Activated naive CD8-positive, alpha-beta T cell treated with anti-CD3 and anti-CD28 coated beads, Interleukin-2, amount 50 U/mL, for 24 hours (primary cell): ENCODE results near the gene FAM110C.

Source experiments
- ATAC-seq: fragments of 150-1000 bp; cut with Tn5 transposase; one replicate; pipeline ENCODE4 v1.10.0; 2021
- DNase-seq: peaks from one replicate; pipeline ENCODE4 v3.0.0; 2021
- H3K27ac Mint-ChIP-seq: one replicate; pipeline ENCODE4 v1.8.0; 2021; ENCODE audit warnings: mild to moderate bottlenecking, mixed read lengths
- H3K27me3 Mint-ChIP-seq: one replicate; pipeline ENCODE4 v1.8.0; 2021; ENCODE audit warnings: mixed read lengths
- H3K36me3 Mint-ChIP-seq: one replicate; pipeline ENCODE4 v1.8.0; 2021; ENCODE audit warnings: low read depth, mixed read lengths
- H3K4me1 Mint-ChIP-seq: one replicate; pipeline ENCODE4 v1.8.0; 2021; ENCODE audit warnings: mixed read lengths
- H3K4me3 Mint-ChIP-seq: one replicate; pipeline ENCODE4 v1.8.0; 2021; ENCODE audit warnings: mild to moderate bottlenecking, moderate library complexity, mixed read lengths
- H3K9me3 Mint-ChIP-seq: one replicate; pipeline ENCODE4 v1.8.0; 2021; ENCODE audit warnings: mixed read lengths

FAM110C gene

DNA sequence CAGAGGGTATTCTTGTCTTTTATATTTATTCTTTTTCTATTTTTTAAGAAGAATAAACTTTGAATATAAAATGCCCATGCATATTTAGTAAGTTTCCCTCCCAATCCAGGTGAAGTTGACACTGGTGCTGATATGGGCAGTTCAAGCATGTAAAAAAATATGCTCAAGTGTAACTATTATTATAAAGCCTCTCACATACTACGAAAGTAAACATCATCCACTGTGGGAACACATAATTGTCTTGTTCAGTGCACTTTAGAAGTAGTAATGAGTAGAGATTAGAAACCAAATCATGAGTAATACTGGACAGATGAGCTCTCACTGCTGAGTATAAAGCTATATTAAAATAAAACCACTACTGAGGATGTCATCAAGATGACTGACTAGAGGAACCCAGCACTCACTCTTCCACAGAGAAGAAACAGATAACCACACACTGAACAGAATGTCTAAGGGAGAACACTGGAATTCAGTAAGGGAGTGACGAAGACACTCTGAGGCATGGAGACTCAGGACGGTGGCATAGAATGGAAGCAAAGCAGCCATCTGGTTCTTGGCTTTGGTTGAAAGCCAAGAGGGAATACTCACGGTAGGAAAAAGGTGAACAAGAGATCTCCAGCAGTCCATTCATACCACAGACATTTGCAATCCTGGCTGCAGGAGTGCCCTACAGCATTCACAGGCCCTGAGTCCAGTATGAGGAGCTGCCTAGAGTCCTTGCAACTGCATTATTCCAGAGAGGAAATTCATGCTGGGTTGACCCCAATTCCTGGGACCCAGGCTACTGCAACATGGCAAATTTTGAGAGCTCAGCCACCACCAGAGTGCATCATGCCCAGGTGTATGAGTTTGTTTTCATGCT lies 9.5 kb upstream of the FAM110C start:
- Mint-ChIP-seq H3K4me3 (no peak overlapping the region), H3K27me3 (peaks cover 1% of the 10 kb centered on the region), H3K4me1 (no peaks in the 10 kb centered on the region), H3K9me3 (peaks cover 15% of the 10 kb centered on the region), H3K27ac (no peak overlapping the region), H3K36me3 (peaks cover 4% of the 10 kb centered on the region)
- ATAC-seq (no peak), DNase-seq (no peak)

DNA sequence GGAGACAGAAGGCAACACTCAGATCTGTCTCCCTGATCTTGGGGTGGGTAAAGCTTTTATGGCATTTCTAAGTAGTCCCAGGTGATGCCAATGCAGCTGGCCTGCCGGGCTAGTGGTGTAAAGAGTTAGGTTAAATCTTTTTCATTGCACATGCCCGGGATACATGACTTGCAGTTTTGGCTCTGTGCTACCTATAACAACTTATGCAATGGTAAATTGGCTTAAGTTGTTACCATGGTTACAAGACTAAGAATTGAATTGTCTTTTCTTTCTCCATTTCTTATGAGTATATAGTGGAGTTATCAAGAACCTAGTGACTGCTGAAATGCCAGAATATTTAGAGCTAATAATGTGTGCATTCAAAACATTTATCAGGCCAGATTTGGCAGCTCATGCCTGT lies 5.3 kb upstream of the FAM110C start:
- Mint-ChIP-seq H3K27ac (no peak overlapping the region), H3K27me3 (peaks cover 30% of the 10 kb centered on the region), H3K36me3 (no peaks in the 10 kb centered on the region), H3K4me3 (no peak overlapping the region), H3K4me1 (no peaks in the 10 kb centered on the region), H3K9me3 (no peaks in the 10 kb centered on the region)
- ATAC-seq (no peak), DNase-seq (no peak)

DNA sequence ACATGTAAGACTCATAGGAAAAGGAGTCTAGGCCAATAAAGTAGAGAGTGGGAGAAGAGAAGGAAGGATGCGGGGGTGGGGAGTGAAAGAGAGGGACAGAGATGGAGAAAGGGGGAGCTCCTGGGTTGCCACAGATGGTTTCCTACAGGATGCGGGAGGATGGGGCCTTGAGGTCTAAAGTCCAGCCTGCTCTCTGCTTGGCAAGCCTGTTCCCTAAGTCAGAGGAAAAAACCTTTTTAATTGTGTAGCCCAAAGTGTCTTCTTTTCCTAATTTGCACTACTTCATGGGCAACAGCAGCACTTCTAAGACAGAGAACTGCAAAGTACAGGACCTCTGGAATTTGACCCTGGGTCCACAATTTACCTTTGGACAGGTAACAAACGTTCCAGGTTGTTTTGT lies 1.4 kb upstream of the FAM110C start:
- Mint-ChIP-seq H3K4me3 (no peak overlapping the region), H3K27ac (no peak overlapping the region), H3K9me3 (no peaks in the 10 kb centered on the region), H3K4me1 (peaks cover 3% of the 10 kb centered on the region), H3K36me3 (no peaks in the 10 kb centered on the region), H3K27me3 (peaks cover 55% of the 10 kb centered on the region)
- ATAC-seq (no peak), DNase-seq (no peak)

DNA sequence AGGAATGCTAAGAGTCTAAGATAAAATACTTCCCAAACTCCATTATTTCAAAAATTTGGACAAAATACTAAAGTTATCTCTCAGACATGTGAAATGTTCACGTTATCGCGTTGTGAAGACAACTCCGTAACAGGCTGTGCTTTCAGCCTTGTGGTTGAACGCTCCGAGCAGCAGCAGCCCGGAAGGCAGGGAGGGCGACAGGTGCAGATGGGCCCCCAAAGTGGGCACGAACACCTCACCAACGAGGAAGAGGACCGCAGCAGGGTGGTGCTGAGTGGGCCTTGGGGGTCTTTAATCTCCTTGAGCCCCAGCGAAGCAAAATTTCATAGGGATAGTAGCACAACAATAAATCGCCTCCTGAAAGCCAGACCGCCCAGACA lies 1.0 kb upstream of the FAM110C start:
- DNase-seq (no peak), ATAC-seq (no peak)
- H3K4me1 Mint-ChIP-seq = peaks cover 7% of the 10 kb centered on the region
- H3K36me3 Mint-ChIP-seq = no peaks in the 10 kb centered on the region
- H3K9me3 Mint-ChIP-seq = no peaks in the 10 kb centered on the region
- H3K27me3 Mint-ChIP-seq = peaks cover 55% of the 10 kb centered on the region
- H3K4me3 Mint-ChIP-seq = peak overlapping the region; percentile 68
- no peak overlapping the region for H3K27ac Mint-ChIP-seq

DNA sequence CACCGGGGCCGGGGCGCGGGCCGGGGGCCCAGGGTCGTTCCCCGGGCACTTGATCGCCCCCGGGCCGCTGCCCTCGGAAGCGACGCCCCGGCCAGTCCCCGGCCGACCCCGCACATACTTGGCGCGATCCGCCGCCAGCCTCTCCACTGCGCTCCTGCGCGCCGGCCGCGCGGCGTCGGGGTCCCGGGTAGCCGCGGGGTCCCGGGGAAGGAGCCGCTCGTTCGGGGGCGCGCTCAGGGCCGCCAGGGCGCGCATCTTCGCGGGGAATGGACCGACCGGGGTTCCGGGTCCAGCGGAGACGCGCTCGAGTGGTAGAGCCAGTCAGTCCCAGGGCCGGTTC lies 204 bp downstream of the FAM110C start:
- Mint-ChIP-seq H3K27ac (no peak overlapping the region), H3K4me3 (peak overlapping the region; percentile 24), H3K36me3 (no peaks in the 10 kb centered on the region), H3K4me1 (peaks cover 10% of the 10 kb centered on the region), H3K27me3 (peaks cover 55% of the 10 kb centered on the region), H3K9me3 (no peaks in the 10 kb centered on the region)
- DNase-seq = no peak
- ATAC-seq = peak; percentile 10

DNA sequence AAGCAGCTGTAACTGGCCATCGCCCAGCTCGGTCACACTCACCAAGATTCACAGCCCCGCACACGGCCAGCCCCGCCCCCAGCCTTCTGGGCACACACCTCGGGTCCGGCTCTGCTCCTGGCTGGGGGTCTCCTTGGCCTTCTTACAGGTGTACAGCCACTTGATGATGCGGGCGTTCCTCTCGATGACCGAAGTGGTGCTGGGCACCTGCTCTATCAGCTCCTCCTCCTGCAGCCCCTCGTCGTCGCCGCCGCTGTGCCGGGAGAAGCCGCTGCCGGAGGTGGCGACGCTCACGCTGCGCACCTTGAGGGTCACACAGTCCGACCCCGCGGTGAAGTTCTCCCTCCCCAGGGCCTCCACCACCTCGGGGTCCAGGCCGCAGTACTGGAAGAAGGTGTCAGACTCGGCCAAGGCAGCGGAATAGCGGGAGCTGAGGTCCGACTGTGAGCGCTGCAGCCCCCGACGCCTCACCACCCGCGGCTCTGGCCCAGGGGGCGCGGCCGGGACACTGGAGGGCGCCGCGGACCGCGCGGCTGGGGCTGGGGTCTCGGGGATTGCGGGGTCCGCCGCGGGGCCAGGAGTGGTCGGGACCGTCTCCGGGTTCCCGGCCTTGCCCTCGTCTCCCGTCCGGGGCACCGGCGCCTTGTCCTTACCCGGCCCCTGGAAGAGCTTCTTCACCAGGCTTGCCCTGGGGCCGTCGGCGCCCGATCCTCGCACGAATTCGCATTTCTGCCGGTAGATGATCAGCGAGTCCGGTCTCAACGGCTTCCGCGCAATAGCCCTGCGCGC lies 769 bp downstream of the FAM110C start:
- Mint-ChIP-seq H3K4me3 (peak overlapping the region; percentile 32), H3K27me3 (peaks cover 58% of the 10 kb centered on the region), H3K27ac (no peak overlapping the region), H3K9me3 (no peaks in the 10 kb centered on the region), H3K36me3 (no peaks in the 10 kb centered on the region), H3K4me1 (peaks cover 10% of the 10 kb centered on the region)
- peak; percentile 13 for ATAC-seq
- DNase-seq = no peak

DNA sequence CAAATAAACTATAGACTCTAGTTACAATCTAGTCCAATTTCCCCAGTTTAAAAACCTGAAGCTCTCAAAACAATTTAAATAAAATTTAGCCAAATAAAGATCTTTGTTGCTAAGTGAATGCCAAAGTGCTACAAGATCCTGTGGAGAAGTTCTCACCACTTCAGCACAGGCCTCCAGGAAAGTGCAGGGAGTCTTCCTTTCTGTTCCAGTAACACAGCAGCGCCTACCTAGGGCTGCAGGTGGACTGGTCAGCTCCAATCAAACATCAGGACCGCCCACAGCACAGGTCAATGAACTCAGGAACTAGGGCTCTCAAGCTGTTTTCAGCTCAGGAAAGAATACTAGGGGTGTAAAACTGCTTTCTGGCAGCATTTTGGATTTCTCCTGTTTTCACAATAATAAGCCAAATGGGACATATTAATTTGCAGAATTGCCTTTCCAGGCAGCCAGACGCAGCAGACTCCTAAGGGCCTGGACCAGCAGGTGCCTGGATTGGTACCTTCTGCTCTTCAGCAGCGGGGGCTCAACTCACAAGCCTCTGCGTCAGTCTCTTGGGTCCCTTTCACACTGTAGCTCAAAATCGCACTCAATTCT lies 1.5 kb downstream of the FAM110C start:
- no peak for ATAC-seq
- H3K36me3 Mint-ChIP-seq = no peaks in the 10 kb centered on the region
- H3K9me3 Mint-ChIP-seq = no peaks in the 10 kb centered on the region
- H3K4me3 Mint-ChIP-seq = peak overlapping the region; percentile 32
- no peak for DNase-seq
- H3K27ac Mint-ChIP-seq = no peak overlapping the region
- H3K27me3 Mint-ChIP-seq = peaks cover 58% of the 10 kb centered on the region
- peaks cover 10% of the 10 kb centered on the region for H3K4me1 Mint-ChIP-seq

DNA sequence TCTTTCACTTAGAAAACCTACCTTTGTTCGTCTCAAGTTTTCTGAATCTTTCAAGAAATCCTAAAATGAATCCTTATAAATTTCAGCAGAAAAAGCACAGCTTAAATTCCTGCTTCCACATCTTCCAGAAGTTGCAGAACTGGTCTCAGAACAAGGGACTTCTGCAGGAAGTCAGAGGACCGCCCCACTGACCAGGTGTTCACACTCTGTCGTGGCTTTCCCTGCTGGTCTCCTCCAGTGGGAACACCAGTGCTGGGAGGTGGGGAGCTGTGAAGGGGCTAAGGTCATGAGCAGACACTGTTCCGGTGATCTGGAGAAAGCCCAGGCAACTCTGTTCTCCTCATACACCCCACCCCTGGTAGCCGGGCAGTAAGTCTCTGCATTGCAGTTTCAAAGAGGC lies 3.5 kb downstream of the FAM110C start:
- Mint-ChIP-seq H3K27ac (no peak overlapping the region), H3K4me3 (no peak overlapping the region), H3K9me3 (no peaks in the 10 kb centered on the region), H3K4me1 (peaks cover 10% of the 10 kb centered on the region), H3K36me3 (no peaks in the 10 kb centered on the region), H3K27me3 (peaks cover 48% of the 10 kb centered on the region)
- DNase-seq = no peak
- ATAC-seq = no peak

DNA sequence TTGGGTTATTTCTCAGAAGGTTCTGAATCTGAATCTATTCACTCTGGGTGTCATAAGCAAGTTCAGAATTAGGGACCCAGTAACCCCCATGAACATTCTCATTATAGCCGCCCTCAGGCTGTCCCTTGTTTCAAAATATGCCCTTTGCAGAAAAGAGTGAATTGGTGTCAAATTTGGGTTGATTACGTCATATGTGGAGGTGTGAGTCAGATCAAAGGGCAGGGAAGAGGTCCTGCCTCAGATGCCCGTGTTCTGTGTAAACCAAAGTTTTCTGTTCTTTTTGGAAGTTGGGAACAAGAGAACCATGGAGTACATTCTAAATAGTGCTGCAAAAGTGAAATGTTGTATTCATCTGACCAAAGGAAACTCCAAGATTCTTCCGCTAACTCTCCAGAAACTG lies 5.8 kb downstream of the FAM110C start:
- ATAC-seq (peak; percentile 36), DNase-seq (no peak)
- no peak overlapping the region for H3K4me3 Mint-ChIP-seq
- peaks cover 10% of the 10 kb centered on the region for H3K4me1 Mint-ChIP-seq
- H3K27ac Mint-ChIP-seq = no peak overlapping the region
- H3K9me3 Mint-ChIP-seq = no peaks in the 10 kb centered on the region
- no peaks in the 10 kb centered on the region for H3K36me3 Mint-ChIP-seq
- H3K27me3 Mint-ChIP-seq = peaks cover 35% of the 10 kb centered on the region

DNA sequence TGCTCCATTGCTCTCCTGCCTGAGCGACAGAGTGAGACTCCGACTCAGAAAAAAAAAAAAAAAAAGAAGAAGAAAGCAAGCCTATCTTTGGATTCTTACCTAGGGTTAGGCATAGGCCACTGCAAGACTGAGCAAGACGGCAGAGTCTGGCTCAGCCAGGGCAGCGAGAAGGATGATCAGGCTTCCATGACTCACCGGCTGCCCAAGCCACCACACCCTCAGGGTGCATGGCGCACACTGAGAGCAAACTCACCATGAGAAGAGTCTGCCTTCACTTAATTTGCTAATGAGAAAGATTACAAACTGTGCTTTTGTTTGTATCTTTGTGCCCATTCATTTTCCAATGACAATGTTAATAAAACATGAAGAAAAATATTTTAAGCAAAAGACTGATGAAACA lies 8.2 kb downstream of the FAM110C start:
- no peak for DNase-seq
- no peak for ATAC-seq
- no peaks in the 10 kb centered on the region for H3K9me3 Mint-ChIP-seq
- peaks cover 12% of the 10 kb centered on the region for H3K27me3 Mint-ChIP-seq
- peaks cover 23% of the 10 kb centered on the region for H3K4me1 Mint-ChIP-seq
- H3K4me3 Mint-ChIP-seq = no peak overlapping the region
- H3K27ac Mint-ChIP-seq = no peak overlapping the region
- no peaks in the 10 kb centered on the region for H3K36me3 Mint-ChIP-seq

DNA sequence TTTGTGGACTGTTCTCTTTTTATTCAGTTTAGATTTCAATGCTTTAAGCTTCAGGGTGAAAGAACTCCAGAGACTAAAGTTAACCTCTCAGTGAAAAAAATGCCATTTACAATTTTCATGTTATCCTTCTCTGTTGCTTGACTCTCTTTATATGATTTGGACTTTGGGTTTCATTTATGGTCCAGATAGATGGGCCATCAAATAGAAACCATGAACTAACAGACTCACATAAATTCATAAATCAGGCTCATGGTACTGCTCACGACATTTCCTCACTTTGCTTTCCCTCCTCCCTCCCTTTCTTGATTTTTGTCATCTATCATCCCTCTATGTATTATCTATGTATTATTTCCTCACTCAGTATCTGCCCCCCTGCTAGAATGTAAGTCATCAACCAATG lies 10.0 kb downstream of the FAM110C start:
- DNase-seq (no peak), ATAC-seq (no peak)
- no peaks in the 10 kb centered on the region for H3K36me3 Mint-ChIP-seq
- H3K27ac Mint-ChIP-seq = no peak overlapping the region
- H3K4me1 Mint-ChIP-seq = peaks cover 23% of the 10 kb centered on the region
- H3K27me3 Mint-ChIP-seq = peaks cover 12% of the 10 kb centered on the region
- no peaks in the 10 kb centered on the region for H3K9me3 Mint-ChIP-seq
- no peak overlapping the region for H3K4me3 Mint-ChIP-seq

DNA sequence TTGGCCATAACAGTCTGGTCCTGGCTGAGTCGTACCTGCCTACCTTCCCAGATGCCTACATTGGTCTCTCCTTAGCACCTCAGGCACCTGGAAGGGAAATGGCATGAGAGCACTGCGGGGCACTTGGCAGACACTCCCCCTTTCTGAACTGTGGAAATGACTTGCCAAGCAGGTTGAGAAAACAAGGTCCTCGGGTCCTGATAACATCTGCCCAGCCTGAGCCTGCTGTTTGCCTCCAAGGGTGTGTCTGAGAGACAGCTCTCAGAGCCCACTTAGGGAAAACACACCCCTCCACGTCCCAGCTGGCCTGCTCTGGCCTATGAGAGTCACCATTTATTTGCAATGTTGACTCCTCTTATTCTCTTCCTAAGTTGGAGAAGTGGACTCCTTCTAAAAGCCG lies 10.5 kb downstream of the FAM110C start:
- peaks cover 12% of the 10 kb centered on the region for H3K27me3 Mint-ChIP-seq
- H3K4me3 Mint-ChIP-seq = no peak overlapping the region
- no peaks in the 10 kb centered on the region for H3K36me3 Mint-ChIP-seq
- ATAC-seq = no peak
- peaks cover 23% of the 10 kb centered on the region for H3K4me1 Mint-ChIP-seq
- H3K27ac Mint-ChIP-seq = no peak overlapping the region
- DNase-seq = no peak
- no peaks in the 10 kb centered on the region for H3K9me3 Mint-ChIP-seq

DNA sequence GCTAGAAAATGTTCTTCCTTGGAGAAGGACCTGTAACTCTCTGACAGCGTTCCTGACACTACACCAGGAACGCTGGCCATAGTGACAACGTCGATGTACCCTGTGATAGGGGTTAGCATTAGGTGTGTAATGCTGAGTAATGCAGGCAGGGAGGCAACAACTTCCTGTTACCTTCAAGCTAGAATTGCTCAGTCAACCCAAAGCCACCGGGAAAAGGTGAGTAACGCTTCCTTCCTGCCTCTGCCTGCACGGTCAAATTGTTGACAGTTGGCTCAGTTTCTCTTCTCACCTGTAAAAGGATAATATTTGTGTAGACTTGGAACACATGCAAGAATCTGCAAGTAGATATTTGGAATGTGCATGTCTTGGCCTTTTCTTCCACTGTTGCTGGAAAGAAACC lies 12.7 kb downstream of the FAM110C start:
- Mint-ChIP-seq H3K9me3 (no peaks in the 10 kb centered on the region), H3K4me1 (peaks cover 28% of the 10 kb centered on the region), H3K27me3 (no peaks in the 10 kb centered on the region), H3K36me3 (no peaks in the 10 kb centered on the region), H3K4me3 (no peak overlapping the region), H3K27ac (no peak overlapping the region)
- peak; percentile 89 for ATAC-seq
- peak; percentile 40 for DNase-seq

DNA sequence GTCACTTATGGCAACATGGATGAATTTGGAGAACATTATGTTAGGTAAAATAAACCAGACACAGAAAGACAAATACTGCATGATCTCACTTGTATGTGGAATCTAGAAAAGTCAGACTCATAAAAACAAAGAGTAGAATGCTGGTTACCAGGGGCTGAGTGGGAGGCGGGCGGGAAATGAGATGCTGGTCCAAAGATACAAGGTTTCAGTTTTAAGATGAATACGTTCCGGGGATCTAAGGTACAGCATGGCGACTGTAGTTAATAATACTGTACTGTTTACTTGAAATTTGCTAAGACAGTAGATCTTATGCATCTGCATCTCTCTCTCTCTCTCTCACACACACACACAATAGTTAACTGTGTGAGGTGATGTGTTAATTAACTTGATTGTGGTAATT lies 14.2 kb downstream of the FAM110C start:
- peak; percentile 20 for ATAC-seq
- no peaks in the 10 kb centered on the region for H3K27me3 Mint-ChIP-seq
- no peak for DNase-seq
- no peak overlapping the region for H3K27ac Mint-ChIP-seq
- H3K4me3 Mint-ChIP-seq = no peak overlapping the region
- peaks cover 36% of the 10 kb centered on the region for H3K4me1 Mint-ChIP-seq
- no peaks in the 10 kb centered on the region for H3K36me3 Mint-ChIP-seq
- H3K9me3 Mint-ChIP-seq = no peaks in the 10 kb centered on the region

DNA sequence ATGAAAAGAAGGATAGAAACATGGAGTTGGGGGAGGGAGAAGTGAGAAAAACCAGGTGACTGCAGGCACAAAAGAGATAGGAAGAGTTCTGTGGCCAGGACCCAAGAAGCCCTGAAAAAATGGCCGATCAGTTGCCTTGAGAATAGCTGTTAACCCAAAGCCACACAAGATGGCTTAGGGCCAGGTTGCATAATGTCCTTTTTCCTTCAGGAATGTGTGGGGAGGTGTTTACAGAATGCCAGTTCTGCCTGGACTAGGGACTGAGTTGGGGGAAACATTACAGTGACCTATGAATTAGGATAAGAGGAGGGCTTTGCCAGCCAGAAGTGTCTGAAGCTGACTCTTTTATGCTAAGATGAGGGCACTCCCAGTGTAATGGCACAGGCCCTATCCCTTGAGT lies 17.1 kb downstream of the FAM110C start:
- Mint-ChIP-seq H3K4me1 (peaks cover 35% of the 10 kb centered on the region), H3K36me3 (no peaks in the 10 kb centered on the region), H3K27ac (no peak overlapping the region)

More for the DNA sequence above, 17.1 kb downstream of the FAM110C start:
- DNase-seq (no peak), ATAC-seq (no peak)
- Mint-ChIP-seq H3K9me3 (no peaks in the 10 kb centered on the region), H3K4me3 (no peak overlapping the region), H3K27me3 (peaks cover 1% of the 10 kb centered on the region)
